GM12864 (cell line): Measurements from ENCODE around the gene ADARB1.

Source experiments
- DNase-seq: peaks from one replicate; pipeline ENCODE4 v3.0.0-alpha.2; 2011; ENCODE audit warnings: low read depth
- H3K4me3 ChIP-seq: 2 replicates; pipeline ENCODE4 v1.5.1; 2011; ENCODE audit warnings: mild to moderate bottlenecking, low read depth, low read length, control low read depth
- TF ChIP-seq, protein P1 (sequence below): IDR thresholded peaks from 2 replicates; pipeline ENCODE4 v1.5.1; 2011; ENCODE audit warnings: low read depth, mild to moderate bottlenecking, moderate library complexity, low read length, control low read depth, inconsistent platforms; ENCODE audit errors: missing control alignments

The ADARB1 gene

GRCh38 chr21:45166931-45167330, 92.6 kb downstream of the ADARB1 start:
- H3K4me3 ChIP-seq, result no peak overlapping the region
- TF ChIP-seq, protein P1, sequence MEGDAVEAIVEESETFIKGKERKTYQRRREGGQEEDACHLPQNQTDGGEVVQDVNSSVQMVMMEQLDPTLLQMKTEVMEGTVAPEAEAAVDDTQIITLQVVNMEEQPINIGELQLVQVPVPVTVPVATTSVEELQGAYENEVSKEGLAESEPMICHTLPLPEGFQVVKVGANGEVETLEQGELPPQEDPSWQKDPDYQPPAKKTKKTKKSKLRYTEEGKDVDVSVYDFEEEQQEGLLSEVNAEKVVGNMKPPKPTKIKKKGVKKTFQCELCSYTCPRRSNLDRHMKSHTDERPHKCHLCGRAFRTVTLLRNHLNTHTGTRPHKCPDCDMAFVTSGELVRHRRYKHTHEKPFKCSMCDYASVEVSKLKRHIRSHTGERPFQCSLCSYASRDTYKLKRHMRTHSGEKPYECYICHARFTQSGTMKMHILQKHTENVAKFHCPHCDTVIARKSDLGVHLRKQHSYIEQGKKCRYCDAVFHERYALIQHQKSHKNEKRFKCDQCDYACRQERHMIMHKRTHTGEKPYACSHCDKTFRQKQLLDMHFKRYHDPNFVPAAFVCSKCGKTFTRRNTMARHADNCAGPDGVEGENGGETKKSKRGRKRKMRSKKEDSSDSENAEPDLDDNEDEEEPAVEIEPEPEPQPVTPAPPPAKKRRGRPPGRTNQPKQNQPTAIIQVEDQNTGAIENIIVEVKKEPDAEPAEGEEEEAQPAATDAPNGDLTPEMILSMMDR, result no peak
- DNase-seq, result no peak

- DNase-seq, result no peak
- TF ChIP-seq, protein P1, result no peak
- no peak overlapping the region for H3K4me3 ChIP-seq
Measured at GRCh38 chr21:45167796-45168222, 93.4 kb downstream of the ADARB1 start.

DNA sequence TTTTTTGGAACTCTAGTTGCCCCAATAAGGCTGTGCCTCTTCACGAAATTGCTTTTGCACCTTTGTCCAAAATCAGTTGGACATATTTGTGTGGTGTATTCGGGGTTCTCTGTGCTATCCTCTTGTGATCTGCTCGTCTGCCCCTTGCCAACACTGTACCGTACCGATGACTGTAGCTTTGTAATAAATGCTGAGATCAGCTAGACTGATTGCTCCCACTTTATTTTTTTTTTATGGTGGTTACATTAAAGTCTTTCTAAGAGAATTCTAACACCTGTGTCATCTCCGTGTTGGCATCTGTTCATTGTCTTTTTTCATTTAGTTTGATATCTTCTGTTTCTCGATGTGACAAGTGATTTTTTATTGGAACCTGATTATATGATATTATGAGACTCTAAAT, 94.1 kb downstream of the ADARB1 start:
- TF ChIP-seq, protein P1, result no peak
- DNase-seq, result no peak
- no peak overlapping the region for H3K4me3 ChIP-seq

DNA sequence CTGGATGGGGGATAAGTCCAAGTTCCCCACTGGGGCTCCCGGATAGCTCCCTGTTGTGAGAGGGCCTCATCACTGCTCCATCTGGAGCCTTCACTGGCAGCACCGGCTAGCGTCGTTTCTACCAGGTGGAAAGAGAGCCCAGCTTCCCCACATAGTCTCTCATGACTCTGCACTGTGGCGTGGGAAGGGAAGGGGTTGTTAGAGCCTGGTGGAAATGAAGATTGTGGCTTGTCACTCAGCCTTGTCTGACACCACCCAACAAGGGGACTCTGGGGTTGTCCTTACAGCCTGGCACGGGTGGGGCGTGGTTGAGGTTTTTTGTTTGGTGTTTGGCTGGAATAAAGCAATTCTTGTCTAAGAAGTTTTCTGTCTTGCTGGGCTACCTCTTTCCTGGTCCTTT, 94.6 kb downstream of the ADARB1 start:
- DNase-seq, result no peak
- H3K4me3 ChIP-seq, result no peak overlapping the region
- TF ChIP-seq, protein P1, result no peak

- TF ChIP-seq, protein P1, result no peak
- no peak overlapping the region for H3K4me3 ChIP-seq
- no peak for DNase-seq
Measured at GRCh38 chr21:45169682-45170081, 95.3 kb downstream of the ADARB1 start.

DNA sequence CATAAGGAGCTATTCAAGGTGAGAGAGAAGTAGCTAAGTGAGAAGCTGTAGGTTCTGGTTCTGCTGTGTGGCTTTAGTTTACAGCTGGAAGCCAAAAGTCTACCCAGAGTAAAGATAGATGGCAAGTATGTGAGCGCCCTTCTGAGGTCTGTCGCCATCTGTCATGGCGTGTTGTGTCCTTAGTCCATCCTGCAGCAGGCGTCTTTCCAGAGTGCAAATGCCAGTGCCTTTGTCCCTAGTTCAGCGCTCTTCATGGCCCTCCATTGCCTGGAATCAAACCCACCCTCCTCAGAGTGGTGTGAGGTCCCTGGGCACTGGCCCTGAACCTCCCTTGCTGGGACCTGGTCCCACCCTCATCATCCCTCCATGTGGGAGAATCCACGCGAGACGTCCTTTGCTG, 96.6 kb downstream of the ADARB1 start:
- TF ChIP-seq, protein P1, result no peak
- no peak for DNase-seq
- no peak overlapping the region for H3K4me3 ChIP-seq

GRCh38 chr21:45172420-45172819, 98.0 kb downstream of the ADARB1 start:
- TF ChIP-seq, protein P1, result no peak
- DNase-seq, result no peak
- no peak overlapping the region for H3K4me3 ChIP-seq
